HG03103 (cell line): ENCODE data around the gene CHN2.

Experiments
- ATAC-seq: cut with Tn5 transposase; IDR thresholded peaks from one replicate; pipeline ENCODE4 v1.9.1; 2021; ENCODE audit warnings: low read depth; ENCODE audit not compliant: unreplicated experiment

The CHN2 gene

GRCh38 chr7:29328811-29329210 is 134.2 kb downstream of the CHN2 start:
- no peak for ATAC-seq

GRCh38 chr7:29329686-29330085 is 135.1 kb downstream of the CHN2 start:
- no peak for ATAC-seq

GRCh38 chr7:29330136-29330535 is 135.6 kb downstream of the CHN2 start:
- no peak for ATAC-seq

GRCh38 chr7:29331163-29331562 is 136.6 kb downstream of the CHN2 start:
- no peak for ATAC-seq

GRCh38 chr7:29332042-29332811 is 137.7 kb downstream of the CHN2 start:
- no peak for ATAC-seq

- no peak for ATAC-seq
Measured at GRCh38 chr7:29332875-29333855, 138.6 kb downstream of the CHN2 start.

- no peak for ATAC-seq
Measured at GRCh38 chr7:29335188-29336083, 140.9 kb downstream of the CHN2 start.

- ATAC-seq = no peak
Measured at GRCh38 chr7:29337546-29338116, 143.1 kb downstream of the CHN2 start.

GRCh38 chr7:29340696-29341095 is 146.1 kb downstream of the CHN2 start:
- no peak for ATAC-seq

- ATAC-seq = no peak
Measured at GRCh38 chr7:29341156-29341555, 146.6 kb downstream of the CHN2 start.

GRCh38 chr7:29342761-29343160 is 148.2 kb downstream of the CHN2 start:
- no peak for ATAC-seq

- ATAC-seq = no peak
Measured at GRCh38 chr7:29343399-29343798, 148.8 kb downstream of the CHN2 start.

GRCh38 chr7:29344334-29344978 is 149.9 kb downstream of the CHN2 start:
- no peak for ATAC-seq

GRCh38 chr7:29345590-29345989 is 151.0 kb downstream of the CHN2 start:
- ATAC-seq = no peak

- ATAC-seq = no peak
Measured at GRCh38 chr7:29346231-29346978, 151.8 kb downstream of the CHN2 start.

GRCh38 chr7:29349362-29349761 is 154.8 kb downstream of the CHN2 start:
- no peak for ATAC-seq

- ATAC-seq = no peak
Measured at GRCh38 chr7:29350351-29350750, 155.8 kb downstream of the CHN2 start.

- ATAC-seq = no peak
Measured at GRCh38 chr7:29352041-29352440, 157.5 kb downstream of the CHN2 start.

GRCh38 chr7:29353810-29354209 is 159.2 kb downstream of the CHN2 start:
- no peak for ATAC-seq
